Endodermal cell (in vitro differentiated cells): ENCODE measurements around the gene MAP4K2. TPM values are rescaled to one million over a fixed set of nuclear protein-coding genes. Genes with fewer than 3 reads are reported as not detected.

Source experiments
- DNase-seq: peaks from one replicate; pipeline ENCODE4 v3.0.0-alpha.2; 2017
- H3K27ac ChIP-seq: 2 replicates; pipeline ENCODE4 v1.5.1; 2013; ENCODE audit warnings: mild to moderate bottlenecking, low read depth, low read length, moderate library complexity
- H3K27me3 ChIP-seq: 2 replicates; pipeline ENCODE4 v1.6.1; 2013; ENCODE audit warnings: mild to moderate bottlenecking, low read length, moderate library complexity; ENCODE audit not compliant: insufficient read depth, control insufficient read depth, poor library complexity, severe bottlenecking
- H3K36me3 ChIP-seq: 2 replicates; pipeline ENCODE4 v1.7.0; 2013; ENCODE audit warnings: mild to moderate bottlenecking, low read length, moderate library complexity; ENCODE audit not compliant: control insufficient read depth, insufficient read depth
- H3K4me1 ChIP-seq: one replicate; pipeline ENCODE4 v1.7.0; 2013; ENCODE audit warnings: low read length; ENCODE audit not compliant: control insufficient read depth, insufficient read depth
- H3K4me3 ChIP-seq: 2 replicates; pipeline ENCODE4 v1.5.1; 2013; ENCODE audit warnings: mild to moderate bottlenecking, low read length, moderate library complexity
- H3K9ac ChIP-seq: 2 replicates; pipeline ENCODE4 v1.6.1; 2013; ENCODE audit warnings: mild to moderate bottlenecking, low read length, moderate library complexity; ENCODE audit not compliant: poor library complexity, severe bottlenecking; ENCODE audit errors: extremely low read depth
- H3K9me3 ChIP-seq: 2 replicates; pipeline ENCODE4 v1.6.1; 2013; ENCODE audit warnings: mild to moderate bottlenecking, low read length, moderate library complexity; ENCODE audit not compliant: control insufficient read depth
- H3K27ac Mint-ChIP-seq: 2 replicates; pipeline ENCODE4 v1.8.0; 2020; ENCODE audit warnings: mixed read lengths
- H3K27me3 Mint-ChIP-seq: 2 replicates; pipeline ENCODE4 v1.8.0; 2021; ENCODE audit warnings: mild to moderate bottlenecking, mixed read lengths; ENCODE audit not compliant: insufficient read depth
- H3K36me3 Mint-ChIP-seq: 2 replicates; pipeline ENCODE4 v1.8.0; 2020; ENCODE audit warnings: low read depth, mixed read lengths
- H3K4me1 Mint-ChIP-seq: 2 replicates; pipeline ENCODE4 v1.8.0; 2020; ENCODE audit warnings: mixed read lengths
- H3K4me3 Mint-ChIP-seq: 2 replicates; pipeline ENCODE4 v1.8.0; 2020; ENCODE audit warnings: mild to moderate bottlenecking, moderate library complexity, mixed read lengths
- H3K9me3 Mint-ChIP-seq: 2 replicates; pipeline ENCODE4 v1.8.0; 2020; ENCODE audit warnings: mild to moderate bottlenecking, mixed read lengths
- WGBS, 2 experiments: methylation state at CpG; one replicate each; pipeline versions ENCODE4 v1.1.5 to v1.1.7; 2013; ENCODE audit warnings: missing lambda C conversion rate in 2 of 2, mixed read lengths in 1 of 2; ENCODE audit not compliant: insufficient coverage in 1 of 2, insufficient read length in 1 of 2; 5-methylcytosine and 5-hydroxymethylcytosine counted together
- total RNA-seq, 2 donors: library from RNA; stranded (reverse); fragmentation: NEBNext Ultra II Directional in 1 of 2; extraction: Animal tissue kit (Norgen Biotek cat#: 25700) in 1 of 2; gene quantifications; 2 replicates in 1 of 2; 3 replicates in 1 of 2; pipeline ENCODE4 v1.2.1, GENCODE V29; 2021
- TF ChIP-seq, protein P1 (sequence below): fragments of 200-600 bp; sonication (generic); conservative IDR thresholded peaks from 2 replicates; pipeline ENCODE4 v1.5.0; 2021; ENCODE audit warnings: antibody characterized with exemption, mild to moderate bottlenecking

MAP4K2 gene
- total RNA-seq, 2 donors from 2014 or later = 24.7 to 32.4 TPM

DNA sequence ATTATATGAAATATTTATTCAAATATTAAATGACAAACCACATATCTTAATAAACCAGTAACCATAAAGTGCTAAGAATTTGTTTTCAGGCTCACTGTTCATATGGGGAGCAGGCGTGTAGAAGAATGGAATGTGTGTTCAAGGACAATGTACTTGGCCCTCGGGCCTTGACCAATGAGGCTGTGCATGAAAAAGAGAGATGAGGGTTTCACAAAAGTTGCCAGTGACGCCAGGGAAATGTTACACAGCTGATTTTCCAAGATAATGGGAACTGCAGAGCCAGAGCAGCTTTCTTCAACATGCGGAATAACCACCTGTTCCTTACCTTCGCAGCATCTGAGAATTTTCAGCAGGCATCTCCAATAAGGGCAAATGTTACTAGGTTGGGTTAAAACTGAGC is 28.9 kb downstream of the MAP4K2 start:
- Histone ChIP-seq H3K36me3 (peaks cover 84% of the 10 kb centered on the region), H3K4me1 (peaks cover 5% of the 10 kb centered on the region), H3K27ac (no peak overlapping the region), H3K27me3 (no peaks in the 10 kb centered on the region), H3K9me3 (no peaks in the 10 kb centered on the region), H3K9ac (no peak overlapping the region), H3K4me3 (no peak overlapping the region)
- Mint-ChIP-seq H3K27ac (no peak overlapping the region), H3K36me3 (peaks cover 82% of the 10 kb centered on the region), H3K4me3 (no peak overlapping the region), H3K4me1 (peaks cover 17% of the 10 kb centered on the region), H3K27me3 (no peaks in the 10 kb centered on the region), H3K9me3 (no peaks in the 10 kb centered on the region)
- WGBS, 2 experiments = 94 to 96% methylated on average over 5 of the region's 5 CpGs
- TF ChIP-seq, protein P1, sequence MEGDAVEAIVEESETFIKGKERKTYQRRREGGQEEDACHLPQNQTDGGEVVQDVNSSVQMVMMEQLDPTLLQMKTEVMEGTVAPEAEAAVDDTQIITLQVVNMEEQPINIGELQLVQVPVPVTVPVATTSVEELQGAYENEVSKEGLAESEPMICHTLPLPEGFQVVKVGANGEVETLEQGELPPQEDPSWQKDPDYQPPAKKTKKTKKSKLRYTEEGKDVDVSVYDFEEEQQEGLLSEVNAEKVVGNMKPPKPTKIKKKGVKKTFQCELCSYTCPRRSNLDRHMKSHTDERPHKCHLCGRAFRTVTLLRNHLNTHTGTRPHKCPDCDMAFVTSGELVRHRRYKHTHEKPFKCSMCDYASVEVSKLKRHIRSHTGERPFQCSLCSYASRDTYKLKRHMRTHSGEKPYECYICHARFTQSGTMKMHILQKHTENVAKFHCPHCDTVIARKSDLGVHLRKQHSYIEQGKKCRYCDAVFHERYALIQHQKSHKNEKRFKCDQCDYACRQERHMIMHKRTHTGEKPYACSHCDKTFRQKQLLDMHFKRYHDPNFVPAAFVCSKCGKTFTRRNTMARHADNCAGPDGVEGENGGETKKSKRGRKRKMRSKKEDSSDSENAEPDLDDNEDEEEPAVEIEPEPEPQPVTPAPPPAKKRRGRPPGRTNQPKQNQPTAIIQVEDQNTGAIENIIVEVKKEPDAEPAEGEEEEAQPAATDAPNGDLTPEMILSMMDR = no peak
- no peak for DNase-seq

GRCh38 chr11:64772303-64773018 is 30.6 kb downstream of the MAP4K2 start:
- H3K27me3 Mint-ChIP-seq = no peaks in the 10 kb centered on the region
- WGBS, 2 experiments = 100% methylated on average over 2 of the region's 3 CpGs; no CpG with 5 or more reads in 1 of the 2 experiments
- Histone ChIP-seq H3K4me3 (no peak overlapping the region), H3K4me1 (peaks cover 5% of the 10 kb centered on the region), H3K27ac (no peak overlapping the region), H3K36me3 (peaks cover 100% of the 10 kb centered on the region), H3K27me3 (no peaks in the 10 kb centered on the region), H3K9me3 (no peaks in the 10 kb centered on the region), H3K9ac (no peak overlapping the region)
- no peak for DNase-seq
- peaks cover 98% of the 10 kb centered on the region for H3K36me3 Mint-ChIP-seq
- TF ChIP-seq, protein P1 = no peak
- peaks cover 19% of the 10 kb centered on the region for H3K4me1 Mint-ChIP-seq
- peak overlapping the region; percentile 82 for H3K27ac Mint-ChIP-seq
- no peaks in the 10 kb centered on the region for H3K9me3 Mint-ChIP-seq
- no peak overlapping the region for H3K4me3 Mint-ChIP-seq

GRCh38 chr11:64771861-64772260 is 31.2 kb downstream of the MAP4K2 start:
- DNase-seq = no peak
- TF ChIP-seq, protein P1 = no peak
- Histone ChIP-seq H3K27ac (no peak overlapping the region), H3K27me3 (no peaks in the 10 kb centered on the region), H3K4me1 (peaks cover 5% of the 10 kb centered on the region), H3K9me3 (no peaks in the 10 kb centered on the region), H3K36me3 (peaks cover 100% of the 10 kb centered on the region), H3K4me3 (no peak overlapping the region), H3K9ac (no peak overlapping the region)
- Mint-ChIP-seq H3K27me3 (no peaks in the 10 kb centered on the region), H3K4me1 (peaks cover 15% of the 10 kb centered on the region), H3K27ac (peak overlapping the region; percentile 82), H3K4me3 (no peak overlapping the region), H3K36me3 (peaks cover 98% of the 10 kb centered on the region), H3K9me3 (no peaks in the 10 kb centered on the region)
- 100% methylated on average over 2 of the region's 2 CpGs; no CpG with 5 or more reads in 1 of the 2 experiments for WGBS, 2 experiments
